ENCODE results near the gene CPAMD8.

CPAMD8 gene

DNA sequence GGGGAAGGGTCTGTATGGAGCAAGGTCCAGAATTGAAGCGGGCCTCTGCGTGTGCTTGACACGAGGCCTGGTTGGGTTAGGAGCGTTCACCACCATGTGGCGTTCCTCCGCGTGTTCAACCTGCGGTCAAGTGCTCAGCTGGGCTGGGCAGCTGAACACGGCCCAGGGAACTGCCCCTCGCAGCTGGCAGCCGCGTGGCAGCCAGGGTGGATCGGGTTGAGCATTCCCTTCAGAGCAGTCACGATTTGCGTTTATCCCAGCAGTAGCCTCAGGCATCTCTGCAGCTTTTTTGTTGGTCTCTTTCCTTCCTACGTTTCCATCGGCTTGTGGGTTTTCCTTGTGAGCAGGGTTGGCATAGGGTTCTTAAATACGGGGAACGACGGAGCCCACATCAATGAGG, 166.5 kb downstream of the CPAMD8 start:
- H3K27me3 ChIP-seq (ENCODE audit: control insufficient read depth in 1 of 2, insufficient read depth in 2 of 2, low read length in 2 of 2) = no peaks in the 10 kb centered on the region
- peaks cover 39% of the 10 kb centered on the region for H3K36me3 ChIP-seq (ENCODE audit: insufficient read depth, low read length)
- H3K9ac ChIP-seq (ENCODE audit: low read length) = no peak overlapping the region
- H3K4me3 ChIP-seq (ENCODE audit: low read depth in 1 of 2, low read length in 2 of 2) = no peak overlapping the region
- no peaks in the 10 kb centered on the region for H3K9me3 ChIP-seq (ENCODE audit: low read length)
- no peaks in the 10 kb centered on the region for H3K4me1 ChIP-seq (ENCODE audit: insufficient read depth, low read length)
- no peak overlapping the region for H3K27ac ChIP-seq (ENCODE audit: low read depth, low read length)

DNA sequence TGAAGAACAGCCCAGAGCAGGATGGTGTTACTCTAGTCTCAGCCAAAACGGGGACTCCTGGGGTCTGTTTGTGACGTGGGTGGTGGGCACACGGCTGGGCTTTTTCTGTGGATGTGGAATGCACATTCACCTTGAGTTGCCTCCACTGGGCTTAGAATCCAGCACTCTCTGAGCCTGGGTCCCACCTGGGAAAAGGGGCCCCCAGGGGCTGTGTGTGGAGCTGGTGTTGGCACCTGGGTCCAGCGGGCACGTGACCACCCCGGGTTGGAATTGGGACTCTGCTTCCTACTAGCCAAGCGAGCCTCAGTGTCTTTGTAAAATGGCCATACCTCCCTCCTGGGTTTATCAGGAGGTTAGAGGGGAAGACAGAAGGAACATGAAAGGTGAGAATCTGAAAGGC, 167.0 kb downstream of the CPAMD8 start:
- H3K9me3 ChIP-seq (ENCODE audit: low read length) = no peaks in the 10 kb centered on the region
- H3K9ac ChIP-seq (ENCODE audit: low read length) = no peak overlapping the region
- H3K36me3 ChIP-seq (ENCODE audit: insufficient read depth, low read length) = peaks cover 44% of the 10 kb centered on the region
- no peak overlapping the region for H3K4me3 ChIP-seq (ENCODE audit: low read depth in 1 of 2, low read length in 2 of 2)
- no peak overlapping the region for H3K27ac ChIP-seq (ENCODE audit: low read depth, low read length)
- H3K27me3 ChIP-seq (ENCODE audit: control insufficient read depth in 1 of 2, insufficient read depth in 2 of 2, low read length in 2 of 2) = no peaks in the 10 kb centered on the region
- H3K4me1 ChIP-seq (ENCODE audit: insufficient read depth, low read length) = no peaks in the 10 kb centered on the region

DNA sequence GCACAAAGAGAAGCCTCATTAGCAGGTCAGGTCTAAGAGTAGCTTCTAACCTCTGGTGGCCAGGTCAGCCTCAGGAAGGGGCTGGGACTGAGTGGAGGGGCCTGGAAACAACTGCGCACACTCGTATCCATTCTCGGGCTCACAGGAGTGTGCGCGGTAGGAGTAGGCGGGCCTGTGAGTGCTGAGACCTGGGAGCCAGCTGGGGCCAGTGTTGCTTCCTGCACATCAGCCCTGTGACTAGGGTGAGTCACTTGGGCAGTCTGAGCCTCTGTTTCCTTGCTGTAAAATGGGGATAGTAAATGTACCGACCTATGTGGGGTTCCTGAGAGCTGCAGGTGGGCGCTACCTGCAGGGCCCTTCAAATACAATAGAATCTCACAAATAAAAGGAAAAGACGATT, 170.5 kb downstream of the CPAMD8 start:
- Histone ChIP-seq H3K36me3 (ENCODE audit: insufficient read depth, low read length) (peaks cover 53% of the 10 kb centered on the region), H3K4me1 (ENCODE audit: insufficient read depth, low read length) (no peaks in the 10 kb centered on the region), H3K9ac (ENCODE audit: low read length) (no peak overlapping the region), H3K9me3 (ENCODE audit: low read length) (no peaks in the 10 kb centered on the region), H3K27me3 (ENCODE audit: control insufficient read depth in 1 of 2, insufficient read depth in 2 of 2, low read length in 2 of 2) (no peaks in the 10 kb centered on the region), H3K4me3 (ENCODE audit: low read depth in 1 of 2, low read length in 2 of 2) (no peak overlapping the region), H3K27ac (ENCODE audit: low read depth, low read length) (no peak overlapping the region)

- no peak overlapping the region for H3K27ac ChIP-seq (ENCODE audit: low read depth, low read length)
- H3K9ac ChIP-seq (ENCODE audit: low read length) = no peak overlapping the region
- H3K9me3 ChIP-seq (ENCODE audit: low read length) = no peaks in the 10 kb centered on the region
- H3K36me3 ChIP-seq (ENCODE audit: insufficient read depth, low read length) = peaks cover 59% of the 10 kb centered on the region
- no peak overlapping the region for H3K4me3 ChIP-seq (ENCODE audit: low read depth in 1 of 2, low read length in 2 of 2)
- no peaks in the 10 kb centered on the region for H3K27me3 ChIP-seq (ENCODE audit: control insufficient read depth in 1 of 2, insufficient read depth in 2 of 2, low read length in 2 of 2)
- H3K4me1 ChIP-seq (ENCODE audit: insufficient read depth, low read length) = no peaks in the 10 kb centered on the region
Measured at GRCh38 chr19:16853066-16853465, 173.5 kb downstream of the CPAMD8 start.

DNA sequence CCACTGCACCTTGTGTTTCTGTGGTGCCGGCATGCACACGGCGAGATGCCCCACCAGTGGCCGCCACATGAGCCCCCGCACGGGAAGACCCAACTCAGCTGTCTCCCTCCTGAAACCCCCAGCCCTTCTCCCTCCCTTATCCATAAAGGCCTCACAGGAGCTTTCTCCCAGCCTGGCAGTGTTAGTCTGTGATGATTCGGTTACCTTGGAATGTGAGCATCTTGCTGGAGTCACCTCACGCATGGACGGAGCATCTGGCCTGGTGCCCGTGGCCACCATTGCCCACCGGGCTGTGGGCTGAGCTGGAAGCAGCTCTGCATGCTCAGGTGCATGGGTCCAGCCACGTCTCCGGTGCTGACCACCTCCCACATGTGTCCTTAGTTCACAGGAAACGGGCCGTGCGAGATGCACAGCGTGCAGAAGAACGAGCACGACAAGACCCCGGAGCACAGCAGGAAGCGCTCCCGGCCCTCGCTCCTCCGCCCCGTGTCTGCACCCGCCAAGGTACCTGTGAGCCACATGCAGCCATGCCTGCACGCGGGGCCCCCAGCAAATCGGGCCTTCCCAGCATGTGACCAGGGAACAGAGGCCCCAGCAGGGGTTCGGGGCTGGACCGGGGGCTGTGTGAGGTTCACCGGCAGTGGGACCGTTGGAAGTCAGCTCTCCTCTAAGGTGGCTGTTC, 175.4 kb downstream of the CPAMD8 start:
- H3K27ac ChIP-seq (ENCODE audit: low read depth, low read length) = no peak overlapping the region
- peaks cover 77% of the 10 kb centered on the region for H3K36me3 ChIP-seq (ENCODE audit: insufficient read depth, low read length)
- no peaks in the 10 kb centered on the region for H3K9me3 ChIP-seq (ENCODE audit: low read length)
- no peaks in the 10 kb centered on the region for H3K27me3 ChIP-seq (ENCODE audit: control insufficient read depth in 1 of 2, insufficient read depth in 2 of 2, low read length in 2 of 2)
- H3K4me3 ChIP-seq (ENCODE audit: low read depth in 1 of 2, low read length in 2 of 2) = no peak overlapping the region
- H3K4me1 ChIP-seq (ENCODE audit: insufficient read depth, low read length) = no peaks in the 10 kb centered on the region
- H3K9ac ChIP-seq (ENCODE audit: low read length) = no peak overlapping the region

GRCh38 chr19:16850133-16850532, 176.5 kb downstream of the CPAMD8 start:
- Histone ChIP-seq H3K36me3 (ENCODE audit: insufficient read depth, low read length) (peaks cover 87% of the 10 kb centered on the region), H3K4me3 (ENCODE audit: low read depth in 1 of 2, low read length in 2 of 2) (no peak overlapping the region), H3K9ac (ENCODE audit: low read length) (no peak overlapping the region), H3K4me1 (ENCODE audit: insufficient read depth, low read length) (no peaks in the 10 kb centered on the region), H3K9me3 (ENCODE audit: low read length) (no peaks in the 10 kb centered on the region), H3K27ac (ENCODE audit: low read depth, low read length) (no peak overlapping the region), H3K27me3 (ENCODE audit: control insufficient read depth in 1 of 2, insufficient read depth in 2 of 2, low read length in 2 of 2) (no peaks in the 10 kb centered on the region)

DNA sequence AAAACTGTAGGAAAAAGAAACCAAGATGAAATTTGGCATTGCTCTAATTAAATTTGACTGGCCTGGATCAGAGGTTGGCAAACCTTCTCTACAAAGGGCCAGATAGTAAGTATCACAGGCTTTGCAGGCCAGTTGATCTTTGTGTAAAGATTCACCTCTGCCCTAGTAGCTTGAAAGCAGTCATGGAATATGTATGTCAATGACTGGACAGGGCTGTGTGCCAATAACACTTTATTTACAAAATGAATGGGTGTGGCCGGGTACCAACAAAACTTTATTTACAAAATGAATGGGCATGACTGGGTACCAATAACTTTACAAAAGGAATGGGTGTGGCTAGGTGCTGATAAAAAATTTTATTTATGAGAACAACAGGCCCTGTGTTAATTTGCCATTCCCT, 177.4 kb downstream of the CPAMD8 start:
- Histone ChIP-seq H3K36me3 (ENCODE audit: insufficient read depth, low read length) (peaks cover 87% of the 10 kb centered on the region), H3K27ac (ENCODE audit: low read depth, low read length) (no peak overlapping the region), H3K4me3 (ENCODE audit: low read depth in 1 of 2, low read length in 2 of 2) (no peak overlapping the region), H3K9ac (ENCODE audit: low read length) (no peak overlapping the region), H3K4me1 (ENCODE audit: insufficient read depth, low read length) (no peaks in the 10 kb centered on the region), H3K27me3 (ENCODE audit: control insufficient read depth in 1 of 2, insufficient read depth in 2 of 2, low read length in 2 of 2) (no peaks in the 10 kb centered on the region), H3K9me3 (ENCODE audit: low read length) (no peaks in the 10 kb centered on the region)

- no peaks in the 10 kb centered on the region for H3K27me3 ChIP-seq (ENCODE audit: control insufficient read depth in 1 of 2, insufficient read depth in 2 of 2, low read length in 2 of 2)
- H3K4me1 ChIP-seq (ENCODE audit: insufficient read depth, low read length) = no peaks in the 10 kb centered on the region
- no peak overlapping the region for H3K27ac ChIP-seq (ENCODE audit: low read depth, low read length)
- H3K9me3 ChIP-seq (ENCODE audit: low read length) = no peaks in the 10 kb centered on the region
- no peak overlapping the region for H3K4me3 ChIP-seq (ENCODE audit: low read depth in 1 of 2, low read length in 2 of 2)
- no peak overlapping the region for H3K9ac ChIP-seq (ENCODE audit: low read length)
- peaks cover 84% of the 10 kb centered on the region for H3K36me3 ChIP-seq (ENCODE audit: insufficient read depth, low read length)
Measured at GRCh38 chr19:16847430-16847829, 179.2 kb downstream of the CPAMD8 start.

- no peaks in the 10 kb centered on the region for H3K4me1 ChIP-seq (ENCODE audit: insufficient read depth, low read length)
- H3K27me3 ChIP-seq (ENCODE audit: control insufficient read depth in 1 of 2, insufficient read depth in 2 of 2, low read length in 2 of 2) = no peaks in the 10 kb centered on the region
- no peak overlapping the region for H3K9ac ChIP-seq (ENCODE audit: low read length)
- peaks cover 85% of the 10 kb centered on the region for H3K36me3 ChIP-seq (ENCODE audit: insufficient read depth, low read length)
- H3K9me3 ChIP-seq (ENCODE audit: low read length) = no peaks in the 10 kb centered on the region
- no peak overlapping the region for H3K4me3 ChIP-seq (ENCODE audit: low read depth in 1 of 2, low read length in 2 of 2)
- no peak overlapping the region for H3K27ac ChIP-seq (ENCODE audit: low read depth, low read length)
Measured at GRCh38 chr19:16846901-16847300, 179.7 kb downstream of the CPAMD8 start.
